OCI-LY3 (cell line): ENCODE results near the gene KRTAP10-8.
"Not testable (repeated sequence)": the region's sequence is repeated elsewhere in the genome, so short reads cannot be mapped to it uniquely, and the experiment has no call there.

Experiments
- EZH2phosphoT487 ChIP-seq: fragments of 200-600 bp; shearing (Covaris generic); IDR thresholded peaks from 2 replicates; pipeline ENCODE4 v1.6.1; 2018; ENCODE audit warnings: antibody characterized with exemption, mixed run types, low read depth
- TF ChIP-seq, protein P1 (sequence below): fragments of 200-600, 300-600 bp; sonication (generic); IDR thresholded peaks from 2 replicates; pipeline ENCODE4 v1.5.1; 2014; ENCODE audit warnings: antibody characterized with exemption, low read length, low read depth

DNA sequence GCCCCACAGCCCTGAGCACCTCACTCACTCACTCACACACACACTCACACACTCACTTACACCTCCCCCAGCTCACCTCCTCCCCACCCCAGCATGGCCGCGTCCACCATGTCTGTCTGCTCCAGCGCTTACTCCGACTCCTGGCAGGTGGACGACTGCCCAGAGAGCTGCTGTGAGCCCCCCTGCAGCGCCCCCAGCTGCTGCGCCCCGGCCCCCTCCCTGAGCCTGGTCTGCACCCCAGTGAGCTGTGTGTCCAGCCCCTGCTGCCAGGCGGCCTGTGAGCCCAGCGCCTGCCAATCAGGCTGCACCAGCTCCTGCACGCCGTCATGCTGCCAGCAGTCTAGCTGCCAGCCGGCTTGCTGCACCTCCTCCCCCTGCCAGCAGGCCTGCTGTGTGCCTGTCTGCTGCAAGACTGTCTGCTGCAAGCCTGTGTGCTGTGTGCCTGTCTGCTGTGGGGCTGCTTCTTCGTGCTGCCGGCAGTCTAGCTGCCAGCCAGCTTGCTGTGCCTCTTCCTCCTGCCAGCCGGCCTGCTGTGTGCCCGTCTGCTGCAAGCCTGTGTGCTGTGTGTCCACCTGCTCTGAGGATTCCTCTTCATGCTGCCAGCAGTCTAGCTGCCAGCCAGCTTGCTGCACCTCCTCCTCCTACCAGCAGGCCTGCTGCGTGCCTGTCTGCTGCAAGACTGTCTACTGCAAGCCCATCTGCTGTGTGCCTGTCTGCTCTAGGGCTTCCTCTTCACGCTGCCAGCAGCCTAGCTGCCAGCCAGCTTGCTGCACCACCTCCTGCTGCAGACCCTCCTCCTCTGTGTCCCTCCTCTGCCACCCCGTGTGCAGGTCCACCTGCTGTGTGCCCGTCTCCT is 34.7 kb downstream of the KRTAP10-8 start, which contains the start of gene KRTAP10-11:
- TF ChIP-seq, protein P1, sequence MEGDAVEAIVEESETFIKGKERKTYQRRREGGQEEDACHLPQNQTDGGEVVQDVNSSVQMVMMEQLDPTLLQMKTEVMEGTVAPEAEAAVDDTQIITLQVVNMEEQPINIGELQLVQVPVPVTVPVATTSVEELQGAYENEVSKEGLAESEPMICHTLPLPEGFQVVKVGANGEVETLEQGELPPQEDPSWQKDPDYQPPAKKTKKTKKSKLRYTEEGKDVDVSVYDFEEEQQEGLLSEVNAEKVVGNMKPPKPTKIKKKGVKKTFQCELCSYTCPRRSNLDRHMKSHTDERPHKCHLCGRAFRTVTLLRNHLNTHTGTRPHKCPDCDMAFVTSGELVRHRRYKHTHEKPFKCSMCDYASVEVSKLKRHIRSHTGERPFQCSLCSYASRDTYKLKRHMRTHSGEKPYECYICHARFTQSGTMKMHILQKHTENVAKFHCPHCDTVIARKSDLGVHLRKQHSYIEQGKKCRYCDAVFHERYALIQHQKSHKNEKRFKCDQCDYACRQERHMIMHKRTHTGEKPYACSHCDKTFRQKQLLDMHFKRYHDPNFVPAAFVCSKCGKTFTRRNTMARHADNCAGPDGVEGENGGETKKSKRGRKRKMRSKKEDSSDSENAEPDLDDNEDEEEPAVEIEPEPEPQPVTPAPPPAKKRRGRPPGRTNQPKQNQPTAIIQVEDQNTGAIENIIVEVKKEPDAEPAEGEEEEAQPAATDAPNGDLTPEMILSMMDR, result not testable (repeated sequence)
- not testable (repeated sequence) for TF ChIP-seq EZH2phosphoT487
